ENCODE results near the gene P4HA3. TPM values are rescaled to one million over a fixed set of nuclear protein-coding genes. Genes with fewer than 3 reads are reported as not detected.

The P4HA3 gene
- total RNA-seq, 1 donor from 2014 or later = 0.56 TPM

GRCh38 chr11:74297484-74297883, 14.0 kb downstream of the P4HA3 start:
- Histone ChIP-seq H3K27me3 (ENCODE audit: low read depth) (no peaks in the 10 kb centered on the region), H3K36me3 (no peaks in the 10 kb centered on the region), H3K4me1 (no peaks in the 10 kb centered on the region), H3K9me3 (no peaks in the 10 kb centered on the region), H3K4me3 (no peak overlapping the region), H3K27ac (no peak overlapping the region)
- intact Hi-C loops (cut with DNase I) = no loop called here
- no peak for TF ChIP-seq CTCF (IDR thresholded peaks at IDR 0.05)
- DNase-seq (no peak), ATAC-seq (no peak)

DNA sequence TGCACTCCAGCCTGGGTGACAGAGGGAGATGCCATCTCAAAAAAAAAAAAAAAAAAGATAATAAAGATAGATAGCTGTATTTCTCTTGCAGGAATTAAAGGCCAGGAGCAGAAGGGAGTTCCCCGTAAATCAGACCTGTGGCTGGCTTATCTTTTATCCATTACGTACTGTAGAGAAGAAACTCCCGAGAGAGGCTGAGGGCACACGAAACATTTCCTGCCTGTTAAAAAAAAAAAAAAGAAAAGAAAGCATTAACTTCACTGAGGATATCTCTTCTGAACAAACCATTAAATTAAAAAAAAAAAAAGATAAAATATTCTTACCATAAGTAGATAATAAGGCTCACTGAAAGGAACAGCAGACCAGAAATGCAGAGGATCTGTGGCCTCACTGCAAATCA, 22.5 kb downstream of the P4HA3 start:
- no peak for ATAC-seq
- Histone ChIP-seq H3K9me3 (no peaks in the 10 kb centered on the region), H3K4me1 (no peaks in the 10 kb centered on the region), H3K27ac (no peak overlapping the region), H3K36me3 (no peaks in the 10 kb centered on the region), H3K27me3 (ENCODE audit: low read depth) (no peaks in the 10 kb centered on the region), H3K4me3 (no peak overlapping the region)
- intact Hi-C loops (cut with DNase I) = no loop called here
- DNase-seq = no peak
- TF ChIP-seq CTCF (IDR thresholded peaks at IDR 0.05) = no peak

GRCh38 chr11:74288161-74288560, 23.3 kb downstream of the P4HA3 start:
- intact Hi-C loops (cut with DNase I) = no loop called here
- TF ChIP-seq CTCF (IDR thresholded peaks at IDR 0.05) = no peak
- Histone ChIP-seq H3K4me1 (no peaks in the 10 kb centered on the region), H3K9me3 (no peaks in the 10 kb centered on the region), H3K36me3 (no peaks in the 10 kb centered on the region), H3K27me3 (ENCODE audit: low read depth) (no peaks in the 10 kb centered on the region), H3K4me3 (no peak overlapping the region), H3K27ac (no peak overlapping the region)
- ATAC-seq (no peak), DNase-seq (no peak)

- DNase-seq = no peak
- Histone ChIP-seq H3K36me3 (no peaks in the 10 kb centered on the region), H3K9me3 (no peaks in the 10 kb centered on the region), H3K4me1 (no peaks in the 10 kb centered on the region), H3K27ac (no peak overlapping the region), H3K27me3 (ENCODE audit: low read depth) (no peaks in the 10 kb centered on the region), H3K4me3 (no peak overlapping the region)
- ATAC-seq = no peak
- intact Hi-C loops (cut with DNase I) = no loop called here
- TF ChIP-seq CTCF (IDR thresholded peaks at IDR 0.05) = no peak
Observed at GRCh38 chr11:74284466-74284865, 27.0 kb downstream of the P4HA3 start.

DNA sequence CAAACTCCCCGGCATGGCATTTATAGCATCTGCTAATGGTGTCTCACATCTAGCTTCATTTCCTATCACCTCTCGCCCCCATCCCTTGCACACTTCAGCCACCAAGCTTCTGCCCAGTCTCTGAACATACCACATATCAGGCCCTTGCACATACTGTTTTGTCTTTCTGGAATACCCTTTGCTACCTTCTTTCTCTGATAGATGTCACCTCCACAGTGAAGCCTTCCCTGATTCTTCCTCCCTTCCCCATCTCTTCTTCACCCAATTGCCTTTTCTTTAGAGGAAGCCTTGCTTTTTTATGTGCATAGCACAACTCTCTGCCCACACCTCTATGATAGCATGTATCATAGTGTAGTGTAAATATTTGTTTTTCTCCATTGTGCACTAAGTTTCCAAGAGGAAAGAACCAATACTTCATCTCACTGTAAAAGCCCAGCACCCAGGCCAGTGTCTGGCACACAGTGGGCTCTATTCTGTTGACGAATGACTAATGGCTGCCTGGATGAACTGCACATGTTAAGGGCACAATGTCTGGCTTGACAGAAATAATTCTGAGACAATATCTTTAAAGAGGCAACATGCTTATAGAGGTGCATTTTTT, 27.8 kb downstream of the P4HA3 start:
- ATAC-seq (no peak), DNase-seq (no peak)
- Histone ChIP-seq H3K4me3 (no peak overlapping the region), H3K9me3 (no peaks in the 10 kb centered on the region), H3K36me3 (no peaks in the 10 kb centered on the region), H3K4me1 (no peaks in the 10 kb centered on the region), H3K27me3 (ENCODE audit: low read depth) (no peaks in the 10 kb centered on the region), H3K27ac (no peak overlapping the region)
- TF ChIP-seq CTCF (IDR thresholded peaks at IDR 0.05) = no peak
- intact Hi-C loops (cut with DNase I) = no loop called here

Measured in lower lobe of right lung (tissue), 2 donors.